PC-9 (cell line): ENCODE measurements around the gene RIOX2. TPM values are rescaled to one million over a fixed set of nuclear protein-coding genes. Genes with fewer than 3 reads are reported as not detected.

Experiments used
- BruUV-seq: library from RNA; stranded (reverse); fragments of 400-500 nt; replicated peaks from 2 replicates; lab custom pipeline; 2021; lab: Mats Ljungman, UMichigan
- CTCF ChIA-PET: fragments of 300-600 bp; sonication (Branson Sonifier 250); formaldehyde crosslinking; loops from one replicate; lab custom pipeline; 2022; ENCODE audit warnings: antibody characterized with exemption; lab: Charles Lee
- POLR2A ChIA-PET: fragments of 300-600 bp; sonication (Branson Sonifier 250); formaldehyde crosslinking; loops from one replicate; lab custom pipeline; 2022; ENCODE audit warnings: antibody characterized with exemption; ENCODE audit not compliant: unreplicated experiment; lab: Charles Lee
- DNase-seq, 2 experiments: peaks; one replicate each; pipeline versions ENCODE4 v3.0.0 to v3.0.0-alpha.2; 2015 to 2022; ENCODE audit warnings: mixed read lengths in 1 of 2
- H2AFZ ChIP-seq: fragments of 200-600 bp; sonication (generic); 2 replicates; pipeline ENCODE4 v1.8.1; 2017; ENCODE audit warnings: antibody characterized with exemption
- H3F3A ChIP-seq: fragments of 200-600 bp; sonication (generic); 2 replicates; pipeline ENCODE4 v1.8.1; 2017; ENCODE audit warnings: antibody characterized with exemption, mild to moderate bottlenecking, low read depth; ENCODE audit not compliant: insufficient read depth
- H3K27ac ChIP-seq: fragments of 200-600 bp; sonication (generic); 2 replicates; pipeline ENCODE4 v1.6.1; 2016; ENCODE audit warnings: mixed run types
- H3K27me3 ChIP-seq: fragments of 200-600 bp; sonication (generic); 2 replicates; pipeline ENCODE4 v1.6.1; 2016; ENCODE audit warnings: low read depth, mixed run types; ENCODE audit not compliant: insufficient read depth
- H3K36me3 ChIP-seq: fragments of 200-600 bp; sonication (generic); 2 replicates; pipeline ENCODE4 v1.6.1; 2016; ENCODE audit warnings: low read depth, mixed run types
- H3K4me1 ChIP-seq: fragments of 200-600 bp; sonication (generic); replicated peaks from 2 replicates; pipeline ENCODE4 v1.6.1; 2016; ENCODE audit warnings: mixed run types; ENCODE audit not compliant: insufficient read depth
- H3K4me2 ChIP-seq: fragments of 200-600 bp; sonication (generic); 2 replicates; pipeline ENCODE4 v1.6.1; 2017; ENCODE audit warnings: mixed run types
- H3K4me3 ChIP-seq: fragments of 200-600 bp; sonication (generic); 2 replicates; pipeline ENCODE4 v1.6.1; 2016; ENCODE audit warnings: mixed run types
- H3K79me2 ChIP-seq: fragments of 200-600 bp; sonication (generic); 2 replicates; pipeline ENCODE4 v1.6.1; 2017; ENCODE audit warnings: low read depth, mixed run types
- H3K9me2 ChIP-seq: fragments of 200-600 bp; sonication (generic); 2 replicates; pipeline ENCODE4 v1.8.1; 2017; ENCODE audit warnings: mild to moderate bottlenecking; ENCODE audit not compliant: insufficient read depth
- H3K9me3 ChIP-seq: fragments of 200-600 bp; sonication (generic); 2 replicates; pipeline ENCODE4 v1.8.1; 2016; ENCODE audit warnings: low read depth; ENCODE audit not compliant: insufficient read depth
- H4K20me1 ChIP-seq: fragments of 200-600 bp; sonication (generic); 2 replicates; pipeline ENCODE4 v1.8.1; 2017; ENCODE audit not compliant: insufficient read depth
- CTCF ChIP-seq: fragments of 200-600 bp; sonication (generic); conservative IDR thresholded peaks from 2 replicates; pipeline ENCODE4 v1.6.1; 2017; ENCODE audit warnings: mixed run types, antibody characterized with exemption, mild to moderate bottlenecking, moderate library complexity
- EZH2 ChIP-seq: fragments of 200-600 bp; sonication (generic); IDR thresholded peaks from 2 replicates; pipeline ENCODE4 v1.8.0; 2017; ENCODE audit warnings: antibody characterized with exemption, low read depth
- intact Hi-C: fragments of 100-400 bp; cut with micrococcal nuclease; formaldehyde crosslinking; loops from one replicate; pipeline ENCODE4 v1.10.0; 2022; ENCODE audit not compliant: unreplicated experiment
- total RNA-seq: library from RNA; stranded (reverse); gene quantifications from 2 replicates; pipeline ENCODE4 v1.2.3, GENCODE V29; 2021

RIOX2 gene
- total RNA-seq, 1 experiment from 2014 or later: 33.1 TPM

GRCh38 chr3:97979610-97980009, 7.4 kb upstream of the RIOX2 start:
- Histone ChIP-seq H4K20me1 (no peaks in the 10 kb centered on the region), H3K27ac (no peak overlapping the region), H3K79me2 (no peaks in the 10 kb centered on the region), H3K4me1 (peaks cover 15% of the 10 kb centered on the region), H3K4me2 (no peak overlapping the region), H3K4me3 (no peak overlapping the region), H3K27me3 (no peaks in the 10 kb centered on the region), H3K9me3 (no peaks in the 10 kb centered on the region), H3K9me2 (no peaks in the 10 kb centered on the region), H2AFZ (no peak overlapping the region), H3K36me3 (no peaks in the 10 kb centered on the region), H3F3A (no peaks in the 10 kb centered on the region)
- POLR2A ChIA-PET: no interaction called here
- no TSS peak for BruUV-seq
- CTCF ChIA-PET: no interaction called here
- TF ChIP-seq CTCF (no peak), EZH2 (no peak)
- intact Hi-C loops: loop anchor here (10.0 kb wide), 1 partner anchor 535 kb away; no protein-coding TSS in a partner anchor
- DNase-seq: no peak

- POLR2A ChIA-PET: no interaction called here
- intact Hi-C loops: loop anchor here (10.0 kb wide), 1 partner anchor 539 kb away; no protein-coding TSS in a partner anchor
- CTCF ChIA-PET: no interaction called here
- Histone ChIP-seq H3K9me3 (no peaks in the 10 kb centered on the region), H3K4me1 (peaks cover 15% of the 10 kb centered on the region), H3K79me2 (peaks cover 11% of the 10 kb centered on the region), H3K36me3 (no peaks in the 10 kb centered on the region), H3K4me3 (no peak overlapping the region), H3K27ac (no peak overlapping the region), H3K4me2 (no peak overlapping the region), H3F3A (peaks cover 28% of the 10 kb centered on the region), H3K27me3 (no peaks in the 10 kb centered on the region), H4K20me1 (no peaks in the 10 kb centered on the region), H2AFZ (no peak overlapping the region), H3K9me2 (no peaks in the 10 kb centered on the region)
- no TSS peak for BruUV-seq
- DNase-seq: no peak
- TF ChIP-seq EZH2: no peak
- peak; percentile 44; the same call in 1 of the 2 replicates for TF ChIP-seq CTCF
Observed at GRCh38 chr3:97975466-97975865, 3.2 kb upstream of the RIOX2 start.

GRCh38 chr3:97974996-97975395, 2.8 kb upstream of the RIOX2 start:
- H3K27ac ChIP-seq: no peak overlapping the region
- ChIA-PET POLR2A (no interaction called here), CTCF (no interaction called here)
- no peaks in the 10 kb centered on the region for H3K27me3 ChIP-seq
- intact Hi-C loops: loop anchor here (5.0 to 10.0 kb wide), 2 partner anchors 540 to 927 kb away; partner anchors contain the start of gene DCBLD2
- no peak overlapping the region for H3K4me3 ChIP-seq
- no peaks in the 10 kb centered on the region for H3K9me3 ChIP-seq
- H3F3A ChIP-seq: peaks cover 32% of the 10 kb centered on the region
- no peaks in the 10 kb centered on the region for H3K9me2 ChIP-seq
- peaks cover 15% of the 10 kb centered on the region for H3K79me2 ChIP-seq
- TF ChIP-seq EZH2: no peak
- H3K4me1 ChIP-seq: peaks cover 19% of the 10 kb centered on the region
- no peaks in the 10 kb centered on the region for H4K20me1 ChIP-seq
- H2AFZ ChIP-seq: no peak overlapping the region
- BruUV-seq: no TSS peak
- DNase-seq: no peak
- H3K4me2 ChIP-seq: no peak overlapping the region
- no peaks in the 10 kb centered on the region for H3K36me3 ChIP-seq

- Histone ChIP-seq H3K27me3 (no peaks in the 10 kb centered on the region), H3K4me1 (peaks cover 33% of the 10 kb centered on the region), H3K4me2 (peak overlapping the region; percentile 97), H2AFZ (peak overlapping the region; percentile 60; the same call in 1 of the 2 replicates), H3K27ac (no peak overlapping the region), H3F3A (peaks cover 32% of the 10 kb centered on the region), H3K9me3 (no peaks in the 10 kb centered on the region), H4K20me1 (peaks cover 10% of the 10 kb centered on the region; the same call in 1 of the 2 replicates), H3K4me3 (peak overlapping the region; percentile 71; the same call in 1 of the 2 replicates), H3K79me2 (peaks cover 36% of the 10 kb centered on the region), H3K36me3 (0 out of 2 replicates have a peak, but pooled peaks cover 4% of the 10 kb centered on the region), H3K9me2 (no peaks in the 10 kb centered on the region)
- TF ChIP-seq CTCF: no peak
- TF ChIP-seq EZH2: no peak
- ChIA-PET CTCF (no interaction called here), POLR2A (no interaction called here)
- BruUV-seq: TSS peak; percentile 82
- DNase-seq: no peak
- intact Hi-C loops: loop anchor here (5.0 to 10.0 kb wide), 2 partner anchors 542 to 929 kb away; partner anchors contain the start of gene DCBLD2
Observed at GRCh38 chr3:97972976-97973375, 745 bp upstream of the RIOX2 start.
